ENCODE results near the gene STX18. TPM values are rescaled to one million over a fixed set of nuclear protein-coding genes. Genes with fewer than 3 reads are reported as not detected.

Gene STX18
- polyA plus RNA-seq, 3 donors: 12.4 to 18.0 (median 14.5) TPM

DNA sequence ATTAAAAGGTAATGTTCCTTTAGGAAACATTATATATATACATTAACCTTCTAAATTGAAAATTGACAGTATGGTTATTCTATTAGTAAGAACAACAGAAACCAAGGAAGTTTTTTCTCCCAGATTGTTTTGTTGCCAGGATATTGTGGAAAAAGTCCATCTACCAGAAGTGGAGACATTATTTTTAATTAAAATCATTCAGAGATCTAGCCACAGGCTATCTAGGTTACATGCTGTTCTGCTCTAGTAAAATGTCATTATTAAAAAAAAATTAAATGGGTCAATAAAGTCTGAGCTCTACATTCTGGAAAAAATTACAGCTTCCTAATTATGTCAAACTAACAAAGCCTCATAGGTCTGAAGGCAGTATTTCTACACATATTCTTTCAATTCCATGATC, 80.7 kb downstream of the STX18 start:
- H3K27ac ChIP-seq (ENCODE audit: low read depth, low read length): no peak overlapping the region

DNA sequence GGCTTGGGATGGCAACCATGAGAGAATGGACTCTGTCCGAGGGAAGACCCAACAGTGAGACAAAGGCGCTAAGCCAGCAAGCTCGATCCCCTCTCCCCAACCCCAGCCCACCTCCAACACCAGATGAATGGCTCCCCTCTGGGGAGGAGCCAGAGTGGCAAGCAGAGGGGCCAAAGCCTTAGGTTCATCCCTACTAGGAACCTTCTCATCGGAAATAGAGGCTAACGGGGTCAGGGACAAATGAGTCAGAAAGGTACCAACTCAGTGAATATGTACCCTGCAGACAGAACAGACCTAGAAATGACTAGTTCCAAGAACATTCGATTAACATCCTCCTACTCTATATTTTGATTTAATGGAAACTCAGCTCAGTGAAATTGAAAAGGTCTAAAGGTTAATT, 81.1 kb downstream of the STX18 start:
- 94 to 99% (median 96%) methylated on average over 6 of the region's 6 CpGs for WGBS, 3 donors
- H3K27ac ChIP-seq (ENCODE audit: low read depth, low read length): no peak overlapping the region

DNA sequence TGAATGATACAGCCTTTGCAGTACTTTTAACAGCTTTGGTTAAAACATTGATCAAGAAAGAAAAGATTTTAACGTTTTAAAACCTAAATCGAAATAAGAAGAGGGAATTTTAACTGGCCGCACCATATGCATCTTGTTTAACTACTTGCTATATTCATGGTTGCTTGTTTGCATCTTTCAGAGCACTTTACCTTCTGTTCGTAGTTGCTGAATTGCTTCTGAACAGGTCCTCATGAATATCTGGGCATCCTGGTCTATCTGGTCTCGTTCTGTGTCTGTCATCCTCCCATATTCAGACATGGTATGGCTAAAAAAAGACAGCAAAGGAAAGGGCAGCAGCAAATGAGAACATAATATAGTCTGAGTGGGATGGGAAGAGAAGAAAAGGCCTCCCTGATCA, 82.7 kb downstream of the STX18 start:
- no peak overlapping the region for H3K27ac ChIP-seq (ENCODE audit: low read depth, low read length)
- 86 to 96% (median 94%) methylated on average over 5 of the region's 5 CpGs for WGBS, 3 donors

DNA sequence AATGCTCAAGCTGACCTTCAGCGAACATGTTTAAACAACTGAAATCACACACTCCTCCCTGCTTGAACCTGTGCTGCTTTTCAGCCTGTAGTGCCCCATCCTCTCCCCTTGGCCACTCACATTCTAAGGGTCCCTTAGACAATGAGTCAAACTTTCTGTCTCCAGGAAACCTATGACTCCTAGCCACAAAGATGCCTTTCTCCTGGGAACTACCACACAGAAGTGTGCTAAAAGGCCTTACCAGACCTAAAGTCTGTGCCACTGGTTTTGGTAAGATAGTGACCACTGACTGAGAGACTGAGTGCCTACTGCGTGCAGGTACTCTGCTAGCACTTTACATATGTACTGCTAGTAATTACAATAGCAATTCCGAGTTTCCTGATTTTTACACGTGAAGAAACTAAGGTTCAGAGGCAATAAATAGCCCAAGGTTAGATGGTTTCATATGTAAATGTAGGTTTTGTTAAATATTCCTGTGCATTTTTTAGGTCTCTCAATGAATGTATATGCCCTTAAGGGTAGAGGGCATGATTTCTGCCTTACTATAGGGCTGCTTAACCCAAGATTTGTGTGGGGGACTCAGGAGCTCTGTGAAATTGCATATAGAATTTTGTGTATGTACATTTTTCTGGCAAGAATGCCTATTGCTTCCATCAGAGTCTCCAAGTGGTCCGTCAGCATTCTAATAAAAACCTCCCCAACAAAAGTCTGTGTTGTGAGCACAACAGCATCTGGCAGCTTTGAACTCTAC, 83.9 kb downstream of the STX18 start:
- no peak overlapping the region for H3K27ac ChIP-seq (ENCODE audit: low read depth, low read length)
- WGBS, 3 donors: 69 to 87% (median 78%) methylated on average over 5 of the region's 5 CpGs

DNA sequence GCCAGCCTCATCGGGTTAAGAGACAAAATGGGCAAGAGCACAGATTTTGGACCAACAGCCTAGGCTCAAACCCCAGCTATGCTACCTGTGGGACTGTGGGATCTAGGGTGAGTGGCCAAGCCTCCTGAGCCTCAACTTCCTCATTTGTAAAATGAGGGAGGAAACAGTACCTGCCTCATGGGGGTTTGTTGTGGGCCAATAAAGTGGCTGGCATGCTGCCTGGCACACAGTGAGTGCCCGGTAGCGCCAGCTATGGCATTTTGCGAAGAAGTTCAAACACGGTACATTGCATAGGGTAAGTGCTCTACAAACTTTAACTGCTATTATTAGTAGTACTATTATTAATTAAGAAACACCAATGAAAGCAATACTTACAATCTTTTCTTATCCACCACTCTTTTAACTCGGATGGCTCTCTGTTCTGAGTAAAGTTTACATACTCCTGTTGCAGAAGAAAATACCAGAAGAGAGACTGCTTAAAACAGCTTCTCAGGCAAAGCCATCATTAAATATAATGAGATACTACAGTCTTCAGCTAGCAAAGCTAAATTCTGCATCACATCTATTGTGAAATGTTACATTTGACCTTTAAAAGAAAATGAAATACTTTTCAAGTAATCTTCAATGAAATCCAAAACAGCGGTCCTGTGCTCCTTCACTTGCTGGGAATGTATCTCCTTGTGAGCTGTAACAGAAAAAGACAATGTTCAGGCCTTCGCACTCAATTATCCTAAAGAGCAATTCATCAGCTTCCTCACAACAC, 84.9 kb downstream of the STX18 start:
- WGBS, 3 donors: 90 to 92% (median 90%) methylated on average over 8 of the region's 8 CpGs
- H3K27ac ChIP-seq (ENCODE audit: low read depth, low read length): no peak overlapping the region

DNA sequence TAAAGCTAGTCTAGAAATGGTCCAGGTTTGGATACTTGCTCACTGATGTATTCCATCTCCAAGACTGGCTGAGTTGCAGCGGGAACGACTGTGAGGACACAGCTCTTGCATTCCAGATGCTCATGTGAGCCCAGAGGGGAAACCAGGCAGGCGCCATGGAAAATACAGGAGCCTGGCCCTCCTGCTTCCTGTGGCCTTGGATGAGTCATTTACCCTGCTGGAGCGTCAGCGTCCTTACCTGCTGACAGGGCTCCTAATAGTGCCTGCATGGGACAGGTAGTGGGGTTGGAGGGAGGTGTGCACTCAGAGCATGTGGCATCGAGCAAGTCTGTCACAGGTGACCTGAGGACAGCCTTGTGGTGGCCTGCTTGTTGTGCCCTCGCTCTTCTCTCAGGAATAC, 85.5 kb downstream of the STX18 start:
- no peak overlapping the region for H3K27ac ChIP-seq (ENCODE audit: low read depth, low read length)
- 82 to 95% (median 87%) methylated on average over 7 of the region's 7 CpGs for whole genome bisulfite sequencing, 3 donors

DNA sequence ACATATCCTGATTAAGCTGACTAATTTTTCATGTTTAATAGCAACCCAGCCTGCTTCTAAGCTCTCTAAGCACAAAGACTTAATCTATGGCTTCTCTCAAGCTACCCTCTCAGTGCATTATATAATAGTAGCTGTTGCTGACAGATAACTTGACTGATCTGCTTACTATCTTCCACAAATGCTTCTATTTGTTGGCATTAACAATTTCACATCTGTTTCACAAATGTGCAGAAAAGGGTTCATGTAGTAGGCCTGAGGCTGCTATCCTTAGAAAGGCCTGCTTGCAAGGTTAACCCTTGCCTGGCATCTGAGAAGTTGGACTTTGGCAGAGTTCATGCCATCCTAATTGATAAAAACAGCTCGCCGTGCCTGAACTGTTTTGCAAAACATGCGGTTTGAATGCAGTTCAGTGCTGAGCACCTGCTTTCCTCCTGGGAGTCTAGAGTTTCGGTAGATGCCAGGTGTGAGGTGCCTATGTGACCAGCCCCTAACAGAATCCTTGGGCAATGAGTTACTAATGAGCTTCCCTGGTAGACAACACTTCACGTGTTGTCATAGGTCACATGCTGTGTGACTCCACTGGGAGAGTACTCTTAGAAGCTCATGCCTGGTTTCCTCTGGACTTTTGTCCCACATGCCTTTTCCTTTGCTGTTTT, 86.5 kb downstream of the STX18 start:
- H3K27ac ChIP-seq (ENCODE audit: low read depth, low read length): no peak overlapping the region
- 84 to 89% (median 89%) methylated on average over 5 of the region's 5 CpGs for WGBS, 3 donors

DNA sequence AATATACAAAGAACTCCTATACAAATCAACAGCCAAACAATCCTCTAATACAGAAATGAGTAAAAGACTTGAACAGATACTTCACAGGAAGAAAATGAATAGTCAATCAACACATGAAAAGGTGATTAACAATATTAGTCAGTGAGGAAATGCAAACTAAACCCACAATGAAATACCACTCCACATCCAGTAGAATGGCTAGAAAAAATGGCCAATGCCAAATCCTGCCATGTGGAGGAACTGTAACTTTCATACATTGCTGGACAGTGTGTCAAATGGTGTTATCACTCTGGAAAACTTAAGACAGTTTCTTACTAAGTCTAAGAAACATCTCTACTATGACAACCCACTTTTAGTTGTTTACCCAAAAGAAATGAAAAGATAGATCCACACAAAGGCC, 95.4 kb downstream of the STX18 start:
- H3K27ac ChIP-seq (ENCODE audit: low read depth, low read length): no peak overlapping the region

DNA sequence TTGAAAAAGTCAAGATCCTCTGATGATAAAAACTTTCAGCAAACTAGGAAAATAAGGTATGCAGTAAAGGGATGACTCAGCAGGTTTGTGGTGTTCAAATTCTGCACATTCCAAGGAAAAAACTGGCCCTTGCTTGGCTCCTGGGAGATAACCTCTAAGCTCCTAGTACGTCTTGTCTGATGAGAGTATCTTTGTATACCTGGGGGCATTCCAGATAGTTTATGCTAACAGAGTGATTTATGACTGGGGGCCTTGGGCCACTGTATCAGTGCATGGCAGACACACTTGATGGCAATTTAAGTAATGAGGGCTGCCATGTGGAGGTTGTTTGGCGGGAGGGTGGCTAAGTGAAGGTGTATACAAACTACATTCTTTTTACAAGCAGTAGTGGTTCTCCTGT, 98.0 kb downstream of the STX18 start:
- H3K27ac ChIP-seq (ENCODE audit: low read depth, low read length): no peak overlapping the region
- WGBS, 3 donors: 67 to 83% (median 83%) methylated on average over 2 of the region's 2 CpGs

DNA sequence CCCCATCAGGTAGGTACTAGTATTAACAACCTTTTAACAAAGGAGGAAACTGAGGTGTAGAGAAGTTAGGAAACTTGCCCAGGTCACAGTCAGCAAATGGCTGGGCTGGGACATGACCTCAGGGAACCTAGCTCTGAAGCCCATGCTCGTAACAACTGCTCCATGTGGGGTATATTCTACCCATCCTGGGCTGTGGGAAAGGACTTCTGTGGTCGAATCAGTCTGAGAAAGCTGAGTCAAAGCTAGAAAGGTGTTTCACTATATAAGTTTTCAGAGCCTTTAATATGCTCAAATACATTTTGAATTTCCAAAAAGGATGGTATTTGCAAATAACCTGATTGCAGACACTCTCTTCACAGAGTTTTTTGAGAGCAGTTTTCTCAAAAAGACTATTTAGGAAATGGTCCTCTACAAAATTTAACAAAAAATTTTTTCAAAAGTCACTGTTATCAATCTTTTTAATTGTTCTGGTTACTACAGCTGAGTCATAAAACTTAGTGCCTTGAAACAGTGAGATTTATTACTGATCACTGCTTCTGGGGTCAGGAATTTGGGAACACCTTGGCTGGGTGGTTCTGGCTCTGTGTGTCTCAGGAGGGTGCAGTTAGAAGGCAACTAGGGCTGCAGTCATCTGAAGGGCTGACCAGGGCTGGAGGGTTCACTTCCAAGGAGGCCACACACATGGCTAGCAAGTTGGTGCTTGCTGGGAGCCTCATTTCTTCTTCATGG, 101.4 kb downstream of the STX18 start:
- no peak overlapping the region for H3K27ac ChIP-seq (ENCODE audit: low read depth, low read length)
- WGBS, 3 donors: 84 to 90% (median 88%) methylated on average over 2 of the region's 2 CpGs

DNA sequence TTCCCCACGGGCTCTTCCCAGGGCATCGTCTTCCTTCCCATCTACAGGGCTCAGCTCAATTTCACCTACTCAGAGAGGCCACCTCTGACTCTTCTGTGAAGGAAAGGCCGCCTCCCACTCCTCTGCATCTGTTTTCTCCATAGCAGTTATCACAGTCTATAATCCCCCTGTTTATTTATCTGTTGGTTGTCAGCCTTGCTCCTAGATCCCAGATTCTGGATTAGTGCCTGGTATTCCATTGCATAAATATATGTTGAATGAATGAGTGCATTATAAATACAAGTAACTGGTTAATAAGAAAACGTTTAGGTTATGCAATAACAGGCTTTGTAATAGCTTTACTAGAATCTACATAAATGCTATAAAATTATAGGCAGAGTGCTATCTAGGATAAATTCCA, 102.1 kb downstream of the STX18 start:
- WGBS, 3 donors: 76 to 83% (median 80%) methylated on average over 4 of the region's 4 CpGs
- H3K27ac ChIP-seq (ENCODE audit: low read depth, low read length): no peak overlapping the region

DNA sequence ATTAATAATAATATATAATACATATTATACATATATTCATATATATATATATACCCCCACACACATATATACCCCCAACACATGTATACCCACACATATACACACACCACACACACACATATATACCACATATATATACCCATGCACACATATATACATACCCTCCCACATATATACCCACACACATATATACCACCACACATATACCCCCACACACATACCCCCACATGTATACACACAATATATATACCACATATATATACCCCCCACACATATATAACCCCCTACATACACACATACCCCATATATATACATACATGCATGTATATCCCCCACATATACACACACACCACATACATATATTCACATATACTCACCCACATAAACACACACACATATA, 103.0 kb downstream of the STX18 start:
- H3K27ac ChIP-seq (ENCODE audit: low read depth, low read length): no peak overlapping the region

DNA sequence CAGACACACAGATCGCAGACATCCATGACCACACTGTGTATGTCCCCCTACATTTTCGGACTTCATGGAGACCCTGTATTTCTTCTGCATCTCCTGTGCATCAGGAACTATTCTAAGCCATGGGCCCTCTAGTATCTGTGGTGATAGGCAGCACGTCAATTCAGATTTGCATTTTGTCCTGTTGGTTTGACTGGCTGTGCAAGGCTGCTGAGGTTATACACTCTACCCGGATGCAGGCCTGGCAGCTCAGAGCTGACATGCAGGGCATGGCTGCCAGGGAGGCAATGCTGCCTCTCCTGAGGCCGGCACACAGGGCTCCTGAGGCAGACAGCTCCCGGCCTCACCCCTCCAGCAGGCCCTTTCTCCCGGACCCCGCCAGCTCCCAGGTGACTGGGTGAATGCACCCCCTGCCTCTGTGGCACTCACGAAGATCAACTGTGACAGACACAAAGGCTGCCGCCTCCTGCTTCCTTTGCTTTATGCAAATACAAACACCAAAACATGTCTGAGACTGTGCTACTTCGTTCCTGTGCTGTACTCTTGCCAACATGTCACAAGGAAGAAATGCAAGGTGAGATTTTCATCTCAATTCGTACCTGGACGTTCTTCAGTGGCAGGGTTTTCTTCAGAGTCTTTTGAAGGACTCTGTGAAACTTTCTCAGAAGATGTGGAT, 103.9 kb downstream of the STX18 start:
- H3K27ac ChIP-seq (ENCODE audit: low read depth, low read length): no peak overlapping the region
- 95 to 96% (median 95%) methylated on average over 13 of the region's 13 CpGs for WGBS, 3 donors

DNA sequence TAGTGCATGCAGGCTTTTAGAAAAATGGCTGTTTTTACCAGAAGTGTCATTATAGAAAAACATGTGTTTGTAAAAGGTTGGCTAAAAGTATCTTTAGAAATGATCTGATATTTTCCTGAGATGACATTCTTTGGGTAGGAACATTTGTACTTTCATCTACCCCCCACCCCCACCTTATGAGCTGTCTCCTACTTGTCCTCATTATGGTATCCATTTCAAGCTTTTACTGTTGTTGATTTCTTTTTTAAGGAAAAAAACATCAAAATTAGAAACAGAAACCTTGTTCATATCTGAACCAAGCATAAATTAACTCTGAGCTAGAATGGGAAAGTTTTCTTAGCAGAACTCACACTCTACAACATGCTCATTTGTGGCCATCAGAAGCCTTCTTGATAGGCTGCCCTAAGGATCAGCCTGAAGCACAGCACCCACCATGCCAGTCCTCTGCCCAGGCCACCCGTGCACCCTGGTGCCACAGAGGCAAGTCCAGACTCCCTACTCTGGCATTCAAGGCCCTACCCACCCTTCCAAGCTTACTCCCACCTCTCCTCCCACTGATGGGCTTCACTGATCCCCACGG, 105.5 kb downstream of the STX18 start:
- H3K27ac ChIP-seq (ENCODE audit: low read depth, low read length): no peak overlapping the region
- WGBS, 3 donors: 88 to 100% (median 91%) methylated on average over 2 of the region's 2 CpGs

DNA sequence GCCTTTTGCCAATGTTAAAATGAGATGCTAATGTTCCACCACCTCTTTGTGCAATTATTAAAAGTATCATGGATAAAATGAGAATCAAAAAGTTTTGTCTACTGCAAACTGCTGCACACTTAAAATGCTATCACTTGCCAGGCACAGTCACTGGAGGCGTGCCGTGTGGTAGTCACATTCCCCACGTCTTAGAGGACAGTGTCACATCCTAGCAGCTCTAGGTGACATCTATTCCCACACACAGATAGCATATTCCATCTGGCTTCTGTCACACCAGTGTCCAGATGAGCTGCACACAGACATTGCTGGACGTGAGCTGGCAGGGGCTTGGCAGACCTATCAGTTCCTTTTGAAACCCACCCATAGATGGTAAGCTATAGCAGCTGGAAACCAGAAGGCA, 107.9 kb downstream of the STX18 start:
- no peak overlapping the region for H3K27ac ChIP-seq (ENCODE audit: low read depth, low read length)
- WGBS, 3 donors: 80 to 93% (median 88%) methylated on average over 4 of the region's 4 CpGs

DNA sequence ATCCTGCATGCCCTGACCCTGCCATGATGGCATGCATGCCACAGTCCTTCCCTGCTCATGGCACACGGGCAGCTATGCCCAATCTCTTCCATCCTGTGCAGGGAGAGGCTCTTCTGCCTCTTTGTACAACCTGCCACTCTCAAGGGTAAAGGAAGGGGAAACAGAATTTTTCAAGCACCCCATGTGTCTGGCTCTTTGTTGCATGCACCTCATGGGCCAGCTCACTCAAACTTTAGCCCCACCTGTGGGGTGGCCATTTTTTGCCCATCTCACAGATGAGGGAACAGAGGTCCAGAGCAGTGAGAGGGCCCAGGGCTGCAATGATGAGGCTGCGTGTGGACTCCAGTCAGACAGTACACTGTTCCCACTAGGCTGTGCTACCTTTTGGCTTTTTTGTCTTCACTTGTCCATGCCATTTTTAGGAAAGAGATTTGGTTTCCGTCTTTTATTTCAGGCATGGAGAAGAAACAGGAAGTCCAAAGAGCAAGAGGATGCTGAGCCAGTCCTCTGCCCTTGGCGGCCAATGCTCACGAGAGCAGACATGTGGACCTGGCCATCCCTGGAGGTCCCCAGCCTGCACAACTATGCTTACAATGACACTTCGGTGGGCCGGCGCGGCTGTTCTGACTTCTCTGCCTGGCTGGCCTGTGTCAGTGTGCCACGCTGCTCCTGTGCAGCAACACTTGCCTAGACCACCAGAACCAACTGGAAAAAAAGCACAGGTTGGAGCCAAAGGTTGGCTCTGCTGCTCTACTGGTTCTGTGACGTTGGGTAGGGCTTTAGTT, 109.3 kb downstream of the STX18 start:
- WGBS, 3 donors: 93 to 95% (median 94%) methylated on average over 11 of the region's 11 CpGs
- H3K27ac ChIP-seq (ENCODE audit: low read depth, low read length): no peak overlapping the region

DNA sequence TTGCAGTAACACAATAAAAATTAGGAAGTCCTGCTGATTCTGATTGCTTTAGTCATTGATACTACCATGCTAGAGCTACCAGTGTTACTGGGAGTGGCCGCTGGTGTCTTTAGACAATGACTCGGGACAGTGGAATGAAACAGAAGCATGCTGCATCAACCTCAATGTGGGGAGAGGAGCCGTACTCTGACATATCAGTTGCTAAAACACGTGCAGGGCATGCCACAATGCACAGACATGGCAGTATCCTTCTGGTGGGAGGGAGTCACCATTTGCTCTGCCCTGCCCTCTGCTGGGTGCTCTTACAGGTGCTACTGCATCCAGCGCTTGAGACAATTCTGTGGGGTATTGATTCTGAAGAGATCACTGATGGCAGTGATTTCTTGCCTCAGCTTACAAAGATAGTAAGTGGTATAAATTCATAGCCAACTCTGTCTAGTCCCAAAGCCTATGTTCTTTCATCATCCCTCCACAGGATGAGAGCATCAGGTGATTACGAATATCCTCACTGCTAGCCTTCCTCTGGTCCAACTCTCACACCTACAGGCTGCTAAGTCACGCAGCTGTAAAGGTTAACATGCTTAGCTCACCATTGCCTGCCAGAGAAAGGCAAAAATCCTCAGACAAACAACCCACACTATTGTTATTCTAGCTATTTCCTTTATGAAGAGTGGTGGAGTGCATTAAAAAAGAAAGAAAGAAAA, 111.2 kb downstream of the STX18 start:
- 75 to 78% (median 75%) methylated on average over 7 of the region's 7 CpGs for WGBS, 3 donors
- no peak overlapping the region for H3K27ac ChIP-seq (ENCODE audit: low read depth, low read length)

Measured in adipose tissue (tissue), 3 donors.